ENCODE measurements around the gene BANF1.
"Not testable (repeated sequence)": the region's sequence is repeated elsewhere in the genome, so short reads cannot be mapped to it uniquely, and the experiment has no call there.

Gene BANF1

GRCh38 chr11:65978391-65979238 lies 23.7 kb upstream of the BANF1 start:
- DNase-seq, result no peak

- DNase-seq, result no peak
Measured at GRCh38 chr11:65979261-65979759, 23.0 kb upstream of the BANF1 start.

- DNase-seq, result no peak
Measured at GRCh38 chr11:65981101-65981740, 21.1 kb upstream of the BANF1 start.

GRCh38 chr11:65981972-65982823 lies 20.1 kb upstream of the BANF1 start:
- no peak for DNase-seq

GRCh38 chr11:65982824-65983588 lies 19.3 kb upstream of the BANF1 start:
- DNase-seq, result no peak

- DNase-seq, result no peak
Measured at GRCh38 chr11:65983589-65983987, 18.7 kb upstream of the BANF1 start.

- DNase-seq, result no peak
Measured at GRCh38 chr11:65987336-65987735, 15.0 kb upstream of the BANF1 start.

GRCh38 chr11:65988791-65989592 lies 13.3 kb upstream of the BANF1 start:
- DNase-seq, result peak; percentile 90

- DNase-seq, result no peak
Measured at GRCh38 chr11:65992056-65992455, 10.2 kb upstream of the BANF1 start.

- DNase-seq, result no peak
Measured at GRCh38 chr11:65997286-65997685, 5.0 kb upstream of the BANF1 start.

- DNase-seq, result peak; percentile 76
Measured at GRCh38 chr11:66002648-66003225, 434 bp downstream of the BANF1 start.

- no peak for DNase-seq
Measured at GRCh38 chr11:66003291-66003690, 988 bp downstream of the BANF1 start.

- no peak for DNase-seq
Measured at GRCh38 chr11:66004186-66004585, 1.9 kb downstream of the BANF1 start.

- DNase-seq, result no peak
Measured at GRCh38 chr11:66006134-66006890, 4.0 kb downstream of the BANF1 start.

GRCh38 chr11:66006891-66007176 lies 4.5 kb downstream of the BANF1 start:
- DNase-seq, result no peak

- no peak for DNase-seq
Measured at GRCh38 chr11:66007201-66007634, 4.9 kb downstream of the BANF1 start.

- no peak for DNase-seq
Measured at GRCh38 chr11:66008095-66008467, 5.8 kb downstream of the BANF1 start.

GRCh38 chr11:66008468-66009101 lies 6.3 kb downstream of the BANF1 start:
- DNase-seq, result no peak

GRCh38 chr11:66010036-66010435 lies 7.7 kb downstream of the BANF1 start:
- DNase-seq, result not testable (repeated sequence)

- DNase-seq, result no peak
Measured at GRCh38 chr11:66011239-66011784, 9.0 kb downstream of the BANF1 start.
